NCI-H2107 treated with DMSO at 0.1 percent for 48 hours (cell line): Measurements from ENCODE around the gene FUOM.
A peak's percentile ranks its signal among the peaks of the same experiment; 100 is the strongest.

Source experiments
- DNase-seq: peaks from one replicate; lab custom pipeline; 2025; ENCODE audit not compliant: unreplicated experiment; lab: John Stamatoyannopoulos, UW

The FUOM gene

GRCh38 chr10:133315847-133316246 is 42.0 kb downstream of the FUOM start:
- DNase-seq = no peak

- no peak for DNase-seq
These were observed 42.9 kb downstream of the FUOM start for GRCh38 chr10:133314911-133315310.

- DNase-seq = no peak
These were observed 44.6 kb downstream of the FUOM start for GRCh38 chr10:133313192-133313591.

- no peak for DNase-seq
These were observed 45.1 kb downstream of the FUOM start for GRCh38 chr10:133312769-133313145.

GRCh38 chr10:133312016-133312768 is 45.6 kb downstream of the FUOM start:
- no peak for DNase-seq

GRCh38 chr10:133311570-133311969 is 46.2 kb downstream of the FUOM start:
- DNase-seq = no peak

GRCh38 chr10:133310789-133311188 is 47.0 kb downstream of the FUOM start:
- no peak for DNase-seq

- DNase-seq = no peak
These were observed 47.4 kb downstream of the FUOM start for GRCh38 chr10:133310399-133310755.

GRCh38 chr10:133309720-133310398 is 48.0 kb downstream of the FUOM start:
- peak; percentile 36 for DNase-seq

- DNase-seq = no peak
These were observed 48.6 kb downstream of the FUOM start for GRCh38 chr10:133309100-133309719.

GRCh38 chr10:133308421-133309099 is 49.3 kb downstream of the FUOM start, which contains the start of the genes TUBGCP2 and ZNF511:
Gene TUBGCP2 (minus strand): TSS chr10:133308872. CDS start chr10:133302941, 5,931 bp downstream.
Gene ZNF511 (plus strand): TSS chr10:133308914. CDS start chr10:133308944, 30 bp downstream.
- DNase-seq = no peak

- DNase-seq = peak; percentile 24
These were observed 49.9 kb downstream of the FUOM start for GRCh38 chr10:133307776-133308420.

GRCh38 chr10:133306941-133307379 is 50.9 kb downstream of the FUOM start:
- DNase-seq = no peak

- no peak for DNase-seq
These were observed 51.7 kb downstream of the FUOM start for GRCh38 chr10:133306097-133306476.
